Hepatocyte (in vitro differentiated cells): ENCODE results near the gene RBAK. TPM values are rescaled to one million over a fixed set of nuclear protein-coding genes. Genes with fewer than 3 reads are reported as not detected.

Experiments used
- DNase-seq: peaks from one replicate; pipeline ENCODE4 v3.0.0-alpha.2; 2016; ENCODE audit warnings: low spot score
- H2AFZ ChIP-seq: fragments of 200-600 bp; sonication (generic); 2 replicates; pipeline ENCODE4 v1.6.0; 2016; ENCODE audit warnings: antibody characterized with exemption, mild to moderate bottlenecking
- H3K27ac ChIP-seq: fragments of 200-600 bp; sonication (generic); 2 replicates; pipeline ENCODE4 v1.5.1; 2016; ENCODE audit warnings: mild to moderate bottlenecking
- H3K27me3 ChIP-seq: fragments of 200-600 bp; sonication (generic); 2 replicates; pipeline ENCODE4 v1.6.1; 2016
- H3K36me3 ChIP-seq: fragments of 200-600 bp; sonication (generic); replicated peaks from 2 replicates; pipeline ENCODE4 v1.5.1; 2016; ENCODE audit warnings: low read depth; ENCODE audit not compliant: insufficient read depth
- H3K4me1 ChIP-seq: fragments of 200-600 bp; sonication (generic); 2 replicates; pipeline ENCODE4 v1.5.1; 2016; ENCODE audit warnings: mild to moderate bottlenecking, moderate library complexity; ENCODE audit not compliant: insufficient read depth
- H3K4me2 ChIP-seq: fragments of 200-600 bp; sonication (generic); 2 replicates; pipeline ENCODE4 v1.6.0; 2016
- H3K4me3 ChIP-seq: fragments of 200-600 bp; sonication (generic); 2 replicates; pipeline ENCODE4 v1.5.1; 2016; ENCODE audit warnings: mild to moderate bottlenecking
- H3K79me2 ChIP-seq: fragments of 200-600 bp; sonication (generic); 2 replicates; pipeline ENCODE4 v1.6.0; 2017; ENCODE audit warnings: mild to moderate bottlenecking
- H3K9me2 ChIP-seq: fragments of 200-600 bp; sonication (generic); replicated peaks from 2 replicates; pipeline ENCODE4 v1.6.0; 2017; ENCODE audit warnings: mild to moderate bottlenecking; ENCODE audit not compliant: insufficient read depth
- H3K9me3 ChIP-seq: fragments of 200-600 bp; sonication (generic); 2 replicates; pipeline ENCODE4 v1.5.1; 2016; ENCODE audit warnings: low read depth, mild to moderate bottlenecking
- H4K20me1 ChIP-seq: fragments of 200-600 bp; sonication (generic); 2 replicates; pipeline ENCODE4 v1.6.0; 2016; ENCODE audit warnings: mild to moderate bottlenecking; ENCODE audit not compliant: insufficient read depth, poor library complexity, severe bottlenecking
- EZH2 ChIP-seq: fragments of 200-600 bp; sonication (generic); IDR thresholded peaks from 2 replicates; pipeline ENCODE4 v1.6.1; 2016; ENCODE audit warnings: antibody characterized with exemption, mild to moderate bottlenecking, borderline replicate concordance
- EZH2phosphoT487 ChIP-seq: fragments of 200-600 bp; sonication (generic); IDR thresholded peaks from one replicate; pipeline ENCODE4 v1.6.1; 2018; ENCODE audit warnings: antibody characterized with exemption, mild to moderate bottlenecking, low read depth, moderate library complexity; ENCODE audit not compliant: unreplicated experiment, severe bottlenecking
- WGBS: methylation state at CpG from one replicate; pipeline ENCODE4 v1.1.6; 2016; ENCODE audit warnings: low lambda C conversion rate; ENCODE audit errors: missing lambda C conversion rate; 5-methylcytosine and 5-hydroxymethylcytosine counted together
- polyA plus RNA-seq: library from polyadenylated mRNA; unstranded; fragments of >200 nt; fragmentation: Nextera tagmentation; extraction: Ambion mirVana; gene quantifications from 2 replicates; pipeline ENCODE4 v1.2.1, GENCODE V29; 2016
- total RNA-seq: library from RNA; depleted of rRNA; stranded (reverse); fragments of >200 nt; gene quantifications from 2 replicates; pipeline ENCODE4 v1.2.3, GENCODE V29; 2014
- TF ChIP-seq, protein P1 (sequence below): fragments of 200-600 bp; sonication (generic); IDR thresholded peaks from 2 replicates; pipeline ENCODE4 v1.5.1; 2016; ENCODE audit warnings: antibody characterized with exemption, mild to moderate bottlenecking; ENCODE audit not compliant: poor library complexity

Gene RBAK
- total and polyA plus RNA-seq, 2 experiments from 2014 or later: 5.2 to 10.9 TPM

- Histone ChIP-seq H3K36me3 (peaks cover 23% of the 10 kb centered on the region), H3K27me3 (no peaks in the 10 kb centered on the region), H3K4me3 (no peak overlapping the region), H3K4me2 (no peak overlapping the region), H3K9me2 (no peaks in the 10 kb centered on the region), H3K79me2 (peaks cover 61% of the 10 kb centered on the region), H3K4me1 (no peaks in the 10 kb centered on the region), H4K20me1 (no peaks in the 10 kb centered on the region), H3K27ac (no peak overlapping the region), H3K9me3 (peaks cover 51% of the 10 kb centered on the region), H2AFZ (no peak overlapping the region)
- 100% methylated on average over 1 of the region's 1 CpG for WGBS
- TF ChIP-seq, protein P1, sequence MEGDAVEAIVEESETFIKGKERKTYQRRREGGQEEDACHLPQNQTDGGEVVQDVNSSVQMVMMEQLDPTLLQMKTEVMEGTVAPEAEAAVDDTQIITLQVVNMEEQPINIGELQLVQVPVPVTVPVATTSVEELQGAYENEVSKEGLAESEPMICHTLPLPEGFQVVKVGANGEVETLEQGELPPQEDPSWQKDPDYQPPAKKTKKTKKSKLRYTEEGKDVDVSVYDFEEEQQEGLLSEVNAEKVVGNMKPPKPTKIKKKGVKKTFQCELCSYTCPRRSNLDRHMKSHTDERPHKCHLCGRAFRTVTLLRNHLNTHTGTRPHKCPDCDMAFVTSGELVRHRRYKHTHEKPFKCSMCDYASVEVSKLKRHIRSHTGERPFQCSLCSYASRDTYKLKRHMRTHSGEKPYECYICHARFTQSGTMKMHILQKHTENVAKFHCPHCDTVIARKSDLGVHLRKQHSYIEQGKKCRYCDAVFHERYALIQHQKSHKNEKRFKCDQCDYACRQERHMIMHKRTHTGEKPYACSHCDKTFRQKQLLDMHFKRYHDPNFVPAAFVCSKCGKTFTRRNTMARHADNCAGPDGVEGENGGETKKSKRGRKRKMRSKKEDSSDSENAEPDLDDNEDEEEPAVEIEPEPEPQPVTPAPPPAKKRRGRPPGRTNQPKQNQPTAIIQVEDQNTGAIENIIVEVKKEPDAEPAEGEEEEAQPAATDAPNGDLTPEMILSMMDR: no peak
- TF ChIP-seq EZH2 (no peak), EZH2phosphoT487 (no peak)
- no peak for DNase-seq
Observed at GRCh38 chr7:5053175-5053574, 7.5 kb downstream of the RBAK start.

DNA sequence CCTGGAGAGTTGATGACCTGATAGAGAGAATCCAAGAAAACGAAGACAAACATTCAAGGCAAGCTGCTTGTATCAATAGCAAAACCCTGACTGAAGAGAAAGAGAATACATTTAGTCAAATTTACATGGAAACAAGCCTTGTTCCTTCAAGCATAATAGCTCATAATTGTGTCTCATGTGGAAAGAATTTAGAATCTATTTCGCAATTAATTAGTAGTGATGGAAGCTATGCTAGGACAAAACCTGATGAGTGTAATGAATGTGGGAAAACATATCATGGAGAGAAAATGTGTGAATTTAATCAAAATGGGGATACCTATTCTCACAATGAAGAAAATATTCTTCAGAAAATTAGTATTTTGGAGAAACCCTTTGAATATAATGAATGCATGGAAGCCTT, 18.0 kb downstream of the RBAK start:
- Histone ChIP-seq H3K27ac (no peak overlapping the region), H3K79me2 (no peaks in the 10 kb centered on the region), H3K4me1 (no peaks in the 10 kb centered on the region), H3K9me3 (peaks cover 88% of the 10 kb centered on the region), H3K27me3 (no peaks in the 10 kb centered on the region), H3K4me2 (no peak overlapping the region), H2AFZ (no peak overlapping the region), H3K36me3 (peaks cover 55% of the 10 kb centered on the region), H3K9me2 (no peaks in the 10 kb centered on the region), H4K20me1 (no peaks in the 10 kb centered on the region), H3K4me3 (peak overlapping the region; percentile 11)
- DNase-seq: no peak
- 100% methylated on average over 2 of the region's 2 CpGs for WGBS
- no peak for TF ChIP-seq EZH2phosphoT487
- TF ChIP-seq EZH2: no peak
- TF ChIP-seq, protein P1: no peak

DNA sequence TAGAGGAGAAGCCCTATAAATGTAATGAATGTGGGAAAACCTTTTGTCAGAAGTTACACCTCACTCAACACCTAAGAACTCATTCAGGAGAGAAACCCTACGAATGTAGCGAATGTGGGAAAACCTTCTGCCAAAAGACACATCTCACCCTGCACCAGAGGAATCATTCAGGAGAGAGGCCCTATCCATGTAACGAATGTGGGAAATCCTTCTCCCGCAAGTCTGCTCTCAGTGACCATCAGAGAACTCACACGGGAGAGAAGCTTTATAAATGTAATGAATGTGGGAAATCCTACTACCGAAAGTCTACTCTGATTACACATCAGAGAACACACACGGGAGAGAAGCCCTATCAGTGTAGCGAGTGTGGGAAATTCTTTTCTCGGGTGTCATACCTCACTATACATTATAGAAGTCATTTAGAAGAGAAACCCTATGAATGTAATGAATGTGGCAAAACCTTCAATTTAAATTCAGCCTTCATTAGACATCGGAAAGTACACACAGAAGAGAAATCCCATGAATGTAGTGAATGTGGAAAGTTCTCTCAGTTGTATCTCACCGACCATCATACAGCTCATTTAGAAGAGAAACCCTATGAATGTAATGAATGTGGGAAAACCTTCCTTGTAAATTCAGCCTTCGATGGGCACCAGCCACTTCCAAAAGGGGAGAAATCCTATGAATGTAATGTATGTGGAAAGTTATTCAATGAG, 18.9 kb downstream of the RBAK start:
- Histone ChIP-seq H3K4me3 (peak overlapping the region; percentile 12), H3K36me3 (peaks cover 48% of the 10 kb centered on the region)

More for the DNA sequence above, 18.9 kb downstream of the RBAK start:
- H3K27ac ChIP-seq: no peak overlapping the region
- WGBS: 98% methylated on average over 12 of the region's 12 CpGs
- no peaks in the 10 kb centered on the region for H3K79me2 ChIP-seq
- no peak overlapping the region for H2AFZ ChIP-seq
- no peak for DNase-seq
- peaks cover 84% of the 10 kb centered on the region for H3K9me3 ChIP-seq
- TF ChIP-seq EZH2: no peak
- TF ChIP-seq EZH2phosphoT487: no peak
- TF ChIP-seq, protein P1: no peak
- H3K4me2 ChIP-seq: no peak overlapping the region
- no peaks in the 10 kb centered on the region for H3K4me1 ChIP-seq
- H4K20me1 ChIP-seq: no peaks in the 10 kb centered on the region
- no peaks in the 10 kb centered on the region for H3K27me3 ChIP-seq
- no peaks in the 10 kb centered on the region for H3K9me2 ChIP-seq
